HepG2 (cell line): ENCODE results near the gene MIER1. TPM values are rescaled to one million over a fixed set of nuclear protein-coding genes. Genes with fewer than 3 reads are reported as not detected.

Experiments used
- ATAC-seq: fragments of 200-7000 bp; cut with Tn5 transposase; 3 replicates; pipeline ENCODE4 v1.9.1; 2020; ENCODE audit warnings: mild to moderate bottlenecking, moderate library complexity
- BruUV-seq: library from RNA; stranded (reverse); fragments of 400-500 nt; replicated peaks from 2 replicates; lab custom pipeline; 2021; lab: Mats Ljungman, UMichigan
- CTCF ChIA-PET: fragments of 300-600 bp; formaldehyde crosslinking; extraction: SDS; loops from one replicate; lab custom pipeline; 2021; ENCODE audit warnings: low total read pairs, inconsistent platforms, low intra/inter-chr PET ratio; lab: Yijun Ruan, JAX
- POLR2A ChIA-PET: fragments of 350-600 bp; sonication (Branson Sonifier 250); formaldehyde crosslinking; loops from one replicate; lab custom pipeline; 2020; ENCODE audit warnings: antibody characterized with exemption, inconsistent platforms; lab: Yijun Ruan, JAX
- DNase-seq: peaks from one replicate; pipeline ENCODE4 v3.0.0-alpha.2; 2015; ENCODE audit warnings: low spot score
- FAIRE-seq: peaks from 3 replicates; lab custom pipeline; 2011; peaks lifted over from hg19 to GRCh38; lab: Jason Lieb, UNC
- H2AFZ ChIP-seq: one replicate; pipeline ENCODE4 v1.6.1; 2011; ENCODE audit warnings: low read length, inconsistent platforms
- H3K27ac ChIP-seq: fragments of 300-600 bp; 3 replicates; pipeline ENCODE4 v1.8.0; 2011; ENCODE audit warnings: mixed run types, mild to moderate bottlenecking, mixed read lengths, low read length, inconsistent platforms; ENCODE audit not compliant: insufficient read depth; ENCODE audit errors: extremely low read length
- H3K27me3 ChIP-seq, 2 experiments: fragments of 200-600 bp in 1 of 2; 2 replicates in 1 of 2; 3 replicates in 1 of 2; pipeline versions ENCODE4 v1.6.0 to v1.8.0; 2011; ENCODE audit warnings: low read length in 2 of 2, mild to moderate bottlenecking in 2 of 2, moderate library complexity in 2 of 2, inconsistent platforms in 1 of 2; ENCODE audit not compliant: insufficient read depth in 2 of 2, control insufficient read depth in 1 of 2
- H3K36me3 ChIP-seq, 2 experiments: fragments of 200-600 bp in 1 of 2; replicated peaks in 1 of 2; 2 replicates in 1 of 2; 3 replicates in 1 of 2; pipeline versions ENCODE4 v1.5.1 to v1.8.0; 2011; ENCODE audit warnings: low read length in 2 of 2, inconsistent platforms in 1 of 2; ENCODE audit not compliant: insufficient read depth in 2 of 2, control insufficient read depth in 1 of 2
- H3K4me1 ChIP-seq: 2 replicates; pipeline ENCODE4 v1.5.1; 2012; ENCODE audit warnings: low read length, inconsistent platforms; ENCODE audit not compliant: insufficient read depth
- H3K4me2 ChIP-seq: 2 replicates; pipeline ENCODE4 v1.6.0; 2011; ENCODE audit warnings: low read depth, low read length, inconsistent platforms
- H3K4me3 ChIP-seq, 3 experiments: fragments of 200-600 bp in 1 of 3; sonication (generic), shearing (Covaris generic) in 1 of 3; replicated peaks in 1 of 3; 2 replicates each; pipeline ENCODE4 v1.5.1; 2011 to 2016; ENCODE audit warnings: low read length in 3 of 3, inconsistent platforms in 2 of 3, low read depth in 2 of 3, mild to moderate bottlenecking in 2 of 3, control low read depth in 1 of 3, mixed read lengths in 1 of 3; ENCODE audit not compliant: insufficient read depth in 1 of 3
- H3K79me2 ChIP-seq: one replicate; pipeline ENCODE4 v1.6.1; 2011; ENCODE audit warnings: low read length, inconsistent platforms; ENCODE audit not compliant: insufficient read depth
- H3K9ac ChIP-seq: 2 replicates; pipeline ENCODE4 v1.6.0; 2011; ENCODE audit warnings: mild to moderate bottlenecking, low read depth, low read length, inconsistent platforms; ENCODE audit not compliant: insufficient read depth
- H3K9me3 ChIP-seq: 2 replicates; pipeline ENCODE4 v1.5.1; 2012; ENCODE audit warnings: mild to moderate bottlenecking, low read length
- H4K20me1 ChIP-seq: 2 replicates; pipeline ENCODE4 v1.6.0; 2011; ENCODE audit warnings: inconsistent platforms, mild to moderate bottlenecking, low read length, moderate library complexity; ENCODE audit not compliant: insufficient read depth
- ATM ChIP-seq: fragments of 450-650 bp; IDR thresholded peaks from 2 replicates; pipeline ENCODE4 v1.7.1; 2017; ENCODE audit warnings: mild to moderate bottlenecking, borderline replicate concordance
- ATRX ChIP-seq: sonication (generic); formaldehyde crosslinking; IDR thresholded peaks from 2 replicates; pipeline ENCODE4 v1.4.0; 2020; ENCODE audit warnings: missing genetic modification reagents, borderline replicate concordance
- GFI1 ChIP-seq: sonication (generic); formaldehyde crosslinking; IDR thresholded peaks from 2 replicates; pipeline ENCODE4 v1.5.0; 2020; ENCODE audit warnings: missing genetic modification reagents, mild to moderate bottlenecking, borderline replicate concordance
- GMEB1 ChIP-seq: sonication (generic); formaldehyde crosslinking; IDR thresholded peaks from 2 replicates; pipeline ENCODE4 v1.5.1; 2020; ENCODE audit warnings: missing genetic modification reagents, mild to moderate bottlenecking, borderline replicate concordance
- HNRNPLL ChIP-seq: fragments of 200-400 bp; formaldehyde crosslinking; IDR thresholded peaks from 2 replicates; pipeline ENCODE4 v1.6.1; 2017; ENCODE audit warnings: mild to moderate bottlenecking, low read depth, low read length; ENCODE audit not compliant: poor library complexity, severe bottlenecking
- ZKSCAN5 ChIP-seq: sonication (generic); formaldehyde crosslinking; IDR thresholded peaks from 2 replicates; pipeline ENCODE4 v1.5.1; 2020; ENCODE audit warnings: mild to moderate bottlenecking, missing genetic modification reagents
- ZNF230 ChIP-seq: sonication (generic); formaldehyde crosslinking; IDR thresholded peaks from 2 replicates; pipeline ENCODE4 v1.4.0; 2020; ENCODE audit warnings: mild to moderate bottlenecking, missing genetic modification reagents
- ZNF276 ChIP-seq: sonication (generic); formaldehyde crosslinking; IDR thresholded peaks from 2 replicates; pipeline ENCODE4 v1.4.0; 2020; ENCODE audit warnings: mild to moderate bottlenecking, low read depth, missing genetic modification reagents
- ZNF280D ChIP-seq: sonication (generic); formaldehyde crosslinking; IDR thresholded peaks from 2 replicates; pipeline ENCODE4 v1.5.1; 2020; ENCODE audit warnings: mild to moderate bottlenecking, missing genetic modification reagents
- ZNF580 ChIP-seq: IDR thresholded peaks from 2 replicates; pipeline ENCODE4 v1.6.1; 2016; ENCODE audit warnings: low read depth, borderline replicate concordance
- ZNF7 ChIP-seq: IDR thresholded peaks from 2 replicates; pipeline ENCODE4 v1.6.1; 2016; ENCODE audit warnings: missing biosample characterization, missing genetic modification reagents
- WGBS: methylation state at CpG from one replicate; pipeline ENCODE4 v1.1.6; 2017; ENCODE audit warnings: low lambda C conversion rate; 5-methylcytosine and 5-hydroxymethylcytosine counted together
- in situ Hi-C: cut with HindIII; loops from 2 replicates; pipeline ENCODE4 v1.10.0; 2017; ENCODE audit warnings: low pct_unique_long_range_greater_than_20kb; ENCODE audit not compliant: extremely low pct_ligation_motif_present
- intact Hi-C: fragments of 100-400 bp; cut with micrococcal nuclease; formaldehyde crosslinking; loops from one replicate; pipeline ENCODE4 v1.10.0; 2022; ENCODE audit not compliant: unreplicated experiment
- polyA plus RNA-seq, 8 experiments: library from polyadenylated mRNA; depleted of rRNA in 3 of 8; stranded (reverse) in 7 of 8; unstranded in 1 of 8; fragments of >200 nt; fragmentation: Illumina TruSeq in 4 of 8; extraction: Trizol in 4 of 8; gene quantifications; 2 replicates each; pipeline versions ENCODE4 v1.2.1 to v1.2.3, GENCODE V29; 2011 to 2016; ENCODE audit warnings: low read depth in 4 of 8, missing spikeins in 1 of 8, mixed read lengths in 1 of 8; ENCODE audit not compliant: insufficient read depth in 1 of 8
- total RNA-seq, 5 experiments: library from RNA; depleted of rRNA; stranded (reverse); fragments of >200 nt; fragmentation: Illumina TruSeq; extraction: Trizol; gene quantifications; 2 replicates each; pipeline ENCODE4 v1.2.3, GENCODE V29; 2016; ENCODE audit warnings: low read depth in 1 of 5

MIER1 gene
- total and polyA plus RNA-seq, 2 of the 13 experiments (the other 11 are each of a cell fraction or from before 2014, with no cell fraction given) = 7.0 to 30.4 TPM

- TF ChIP-seq ZNF230 = no peak
- TF ChIP-seq ZNF280D (CRISPR knock-in tag) = no peak
- no peak for TF ChIP-seq ZNF276 (CRISPR knock-in tag)
Measured at GRCh38 chr1:66998972-66999371, 74.2 kb downstream of the MIER1 start (continued).

GRCh38 chr1:66999640-67000400 lies 75.0 kb downstream of the MIER1 start:
- POLR2A ChIA-PET = no interaction called here
- ATAC-seq = no peak
- TF ChIP-seq ZKSCAN5 = no peak
- TF ChIP-seq ZNF580 = no peak
- no peak for TF ChIP-seq ZNF7
- no peak for TF ChIP-seq HNRNPLL
- no peak for TF ChIP-seq GFI1 (CRISPR knock-in tag)
- no peak for TF ChIP-seq ATRX (CRISPR knock-in tag)
- no peak for TF ChIP-seq GMEB1 (CRISPR knock-in tag)
- no peak for TF ChIP-seq ATM

More at GRCh38 chr1:66999640-67000400, 75.0 kb downstream of the MIER1 start:
- Histone ChIP-seq H3K9ac (no peak overlapping the region), H3K4me2 (no peak overlapping the region), H4K20me1 (no peaks in the 10 kb centered on the region), H3K4me1 (peaks cover 9% of the 10 kb centered on the region; the same call in 1 of the 2 replicates), H3K27ac (no peak overlapping the region), H3K4me3 (no peak overlapping the region), H3K79me2 (no peaks in the 10 kb centered on the region), H3K9me3 (no peaks in the 10 kb centered on the region), H3K27me3 (no peaks in the 10 kb centered on the region), H3K36me3 (peaks cover 7 to 54% of the 10 kb centered on the region in 2 experiments), H2AFZ (no peak overlapping the region)
- CTCF ChIA-PET = no interaction called here
- 97% methylated on average over 7 of the region's 7 CpGs for WGBS
- BruUV-seq = no TSS peak
- no peak for FAIRE-seq
- in situ Hi-C loops (loop anchor here (5.0 kb wide), 1 partner anchor 147 kb away; no protein-coding TSS in a partner anchor), intact Hi-C loops (loop anchor here (5.0 kb wide), 2 partner anchors 37 to 212 kb away; no protein-coding TSS in a partner anchor)
- DNase-seq = no peak
